Subcutaneous abdominal adipose tissue (tissue), 5 donors: ENCODE results near the gene TFPI2.

Experiments
- H3K27ac ChIP-seq: one replicate; pipeline ENCODE4 v1.7.0; 2013; ENCODE audit warnings: low read depth, mild to moderate bottlenecking, inconsistent platforms, low read length, moderate library complexity
- H3K27me3 ChIP-seq, 5 donors: one replicate each; pipeline ENCODE4 v1.7.0; 2013; ENCODE audit warnings: low read length in 5 of 5, inconsistent platforms in 1 of 5; ENCODE audit not compliant: control insufficient read depth in 5 of 5, insufficient read depth in 4 of 5
- H3K36me3 ChIP-seq, 5 donors: one replicate each; pipeline ENCODE4 v1.7.0; 2013; ENCODE audit warnings: low read length in 5 of 5; ENCODE audit not compliant: control insufficient read depth in 5 of 5, insufficient read depth in 5 of 5
- H3K4me1 ChIP-seq, 5 donors: one replicate each; pipeline ENCODE4 v1.7.0; 2013; ENCODE audit warnings: low read length in 5 of 5, mild to moderate bottlenecking in 3 of 5, moderate library complexity in 1 of 5; ENCODE audit not compliant: control insufficient read depth in 5 of 5, insufficient read depth in 5 of 5
- H3K4me3 ChIP-seq, 5 donors: one replicate each; pipeline ENCODE4 v1.7.0; 2013; ENCODE audit warnings: low read length in 5 of 5, low read depth in 1 of 5
- H3K9ac ChIP-seq, 5 donors: one replicate each; pipeline ENCODE4 v1.7.0; 2013; ENCODE audit warnings: low read length in 5 of 5, mild to moderate bottlenecking in 4 of 5, moderate library complexity in 3 of 5
- H3K9me3 ChIP-seq, 5 donors: one replicate each; pipeline ENCODE4 v1.7.0; 2013; ENCODE audit warnings: low read length in 5 of 5; ENCODE audit not compliant: control insufficient read depth in 5 of 5
- donor health status: healthy.
- donor health status: healthy.
- donor health status: healthy.
- donor health status: healthy.
- donor health status: healthy.

TFPI2 gene

GRCh38 chr7:93861325-93861949 lies 29.1 kb downstream of the TFPI2 start:
- Histone ChIP-seq H3K27me3 (no peaks in the 10 kb centered on the region), H3K4me3 (no peak overlapping the region)

GRCh38 chr7:93860261-93860660 lies 30.3 kb downstream of the TFPI2 start:
- Histone ChIP-seq H3K4me3 (no peak overlapping the region), H3K9me3 (no peaks in the 10 kb centered on the region), H3K9ac (no peak overlapping the region), H3K4me1 (no peaks in the 10 kb centered on the region), H3K27ac (no peak overlapping the region), H3K27me3 (no peaks in the 10 kb centered on the region), H3K36me3 (no peaks in the 10 kb centered on the region)

More at GRCh38 chr7:93861325-93861949, 29.1 kb downstream of the TFPI2 start:
- Histone ChIP-seq H3K4me1 (no peaks in the 10 kb centered on the region), H3K9ac (no peak overlapping the region), H3K9me3 (no peaks in the 10 kb centered on the region), H3K27ac (no peak overlapping the region), H3K36me3 (no peaks in the 10 kb centered on the region)

GRCh38 chr7:93858857-93859256 lies 31.7 kb downstream of the TFPI2 start:
- no peaks in the 10 kb centered on the region for H3K9me3 ChIP-seq
- no peaks in the 10 kb centered on the region for H3K27me3 ChIP-seq
- H3K27ac ChIP-seq = no peak overlapping the region
- no peaks in the 10 kb centered on the region for H3K36me3 ChIP-seq
- H3K4me3 ChIP-seq = no peak overlapping the region
- H3K4me1 ChIP-seq = no peaks in the 10 kb centered on the region
- H3K9ac ChIP-seq = no peak overlapping the region

GRCh38 chr7:93856323-93856722 lies 34.2 kb downstream of the TFPI2 start:
- Histone ChIP-seq H3K9me3 (no peaks in the 10 kb centered on the region), H3K27me3 (no peaks in the 10 kb centered on the region), H3K4me1 (no peaks in the 10 kb centered on the region), H3K27ac (no peak overlapping the region), H3K36me3 (no peaks in the 10 kb centered on the region), H3K4me3 (no peak overlapping the region), H3K9ac (no peak overlapping the region)

- Histone ChIP-seq H3K36me3 (no peaks in the 10 kb centered on the region), H3K9ac (no peak overlapping the region), H3K9me3 (no peaks in the 10 kb centered on the region), H3K27me3 (no peaks in the 10 kb centered on the region), H3K4me3 (no peak overlapping the region), H3K27ac (no peak overlapping the region), H3K4me1 (no peaks in the 10 kb centered on the region)
Measured at GRCh38 chr7:93855797-93856196, 34.8 kb downstream of the TFPI2 start.

GRCh38 chr7:93854480-93854879 lies 36.1 kb downstream of the TFPI2 start:
- no peaks in the 10 kb centered on the region for H3K4me1 ChIP-seq
- no peak overlapping the region for H3K27ac ChIP-seq
- H3K4me3 ChIP-seq = no peak overlapping the region
- no peaks in the 10 kb centered on the region for H3K36me3 ChIP-seq
- H3K9me3 ChIP-seq = no peaks in the 10 kb centered on the region
- no peaks in the 10 kb centered on the region for H3K27me3 ChIP-seq
- no peak overlapping the region for H3K9ac ChIP-seq

GRCh38 chr7:93851536-93851935 lies 39.0 kb downstream of the TFPI2 start:
- Histone ChIP-seq H3K36me3 (no peaks in the 10 kb centered on the region), H3K4me3 (no peak overlapping the region), H3K4me1 (no peaks in the 10 kb centered on the region), H3K27ac (no peak overlapping the region), H3K9me3 (no peaks in the 10 kb centered on the region), H3K27me3 (no peaks in the 10 kb centered on the region), H3K9ac (no peak overlapping the region)

GRCh38 chr7:93843260-93843659 lies 47.3 kb downstream of the TFPI2 start:
- no peak overlapping the region for H3K4me3 ChIP-seq
- no peaks in the 10 kb centered on the region for H3K36me3 ChIP-seq
- no peak overlapping the region for H3K9ac ChIP-seq
- H3K9me3 ChIP-seq = no peaks in the 10 kb centered on the region
- no peaks in the 10 kb centered on the region for H3K27me3 ChIP-seq
- H3K27ac ChIP-seq = no peak overlapping the region
- H3K4me1 ChIP-seq = no peaks in the 10 kb centered on the region

GRCh38 chr7:93838966-93839365 lies 51.6 kb downstream of the TFPI2 start:
- H3K9me3 ChIP-seq = no peaks in the 10 kb centered on the region
- no peaks in the 10 kb centered on the region for H3K27me3 ChIP-seq
- H3K4me3 ChIP-seq = no peak overlapping the region
- no peak overlapping the region for H3K9ac ChIP-seq
- H3K4me1 ChIP-seq = peaks cover 0 to 6% (median 0%) of the 10 kb centered on the region in 5 donors
- no peak overlapping the region for H3K27ac ChIP-seq
- no peaks in the 10 kb centered on the region for H3K36me3 ChIP-seq

- H3K9ac ChIP-seq = no peak overlapping the region
- no peaks in the 10 kb centered on the region for H3K27me3 ChIP-seq
- no peak overlapping the region for H3K27ac ChIP-seq
- H3K36me3 ChIP-seq = no peaks in the 10 kb centered on the region
- H3K4me1 ChIP-seq = peaks cover 0 to 6% (median 0%) of the 10 kb centered on the region in 5 donors
- no peaks in the 10 kb centered on the region for H3K9me3 ChIP-seq
- H3K4me3 ChIP-seq = no peak overlapping the region
Measured at GRCh38 chr7:93837245-93837644, 53.3 kb downstream of the TFPI2 start.
